ENCODE data around the gene LHPP.

GRCh38 chr10:124661660-124662180 lies 200.1 kb downstream of the LHPP start:
- no peak for TF ChIP-seq EP300 (IDR thresholded peaks at IDR 0.05)
- TF ChIP-seq JUN (IDR thresholded peaks at IDR 0.05): no peak
- TF ChIP-seq CTCF (IDR thresholded peaks at IDR 0.05): no peak
- TF ChIP-seq RCOR1 (IDR thresholded peaks at IDR 0.05; ENCODE audit: low read depth, low read length): no peak
- TF ChIP-seq, protein P1, sequence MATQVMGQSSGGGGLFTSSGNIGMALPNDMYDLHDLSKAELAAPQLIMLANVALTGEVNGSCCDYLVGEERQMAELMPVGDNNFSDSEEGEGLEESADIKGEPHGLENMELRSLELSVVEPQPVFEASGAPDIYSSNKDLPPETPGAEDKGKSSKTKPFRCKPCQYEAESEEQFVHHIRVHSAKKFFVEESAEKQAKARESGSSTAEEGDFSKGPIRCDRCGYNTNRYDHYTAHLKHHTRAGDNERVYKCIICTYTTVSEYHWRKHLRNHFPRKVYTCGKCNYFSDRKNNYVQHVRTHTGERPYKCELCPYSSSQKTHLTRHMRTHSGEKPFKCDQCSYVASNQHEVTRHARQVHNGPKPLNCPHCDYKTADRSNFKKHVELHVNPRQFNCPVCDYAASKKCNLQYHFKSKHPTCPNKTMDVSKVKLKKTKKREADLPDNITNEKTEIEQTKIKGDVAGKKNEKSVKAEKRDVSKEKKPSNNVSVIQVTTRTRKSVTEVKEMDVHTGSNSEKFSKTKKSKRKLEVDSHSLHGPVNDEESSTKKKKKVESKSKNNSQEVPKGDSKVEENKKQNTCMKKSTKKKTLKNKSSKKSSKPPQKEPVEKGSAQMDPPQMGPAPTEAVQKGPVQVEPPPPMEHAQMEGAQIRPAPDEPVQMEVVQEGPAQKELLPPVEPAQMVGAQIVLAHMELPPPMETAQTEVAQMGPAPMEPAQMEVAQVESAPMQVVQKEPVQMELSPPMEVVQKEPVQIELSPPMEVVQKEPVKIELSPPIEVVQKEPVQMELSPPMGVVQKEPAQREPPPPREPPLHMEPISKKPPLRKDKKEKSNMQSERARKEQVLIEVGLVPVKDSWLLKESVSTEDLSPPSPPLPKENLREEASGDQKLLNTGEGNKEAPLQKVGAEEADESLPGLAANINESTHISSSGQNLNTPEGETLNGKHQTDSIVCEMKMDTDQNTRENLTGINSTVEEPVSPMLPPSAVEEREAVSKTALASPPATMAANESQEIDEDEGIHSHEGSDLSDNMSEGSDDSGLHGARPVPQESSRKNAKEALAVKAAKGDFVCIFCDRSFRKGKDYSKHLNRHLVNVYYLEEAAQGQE (IDR thresholded peaks at IDR 0.05): no peak
- TF ChIP-seq CHD2 (IDR thresholded peaks at IDR 0.05; ENCODE audit: low read length, partially characterized antibody): no peak
